Measurements from ENCODE around the gene ADGRL3.

Gene ADGRL3

DNA sequence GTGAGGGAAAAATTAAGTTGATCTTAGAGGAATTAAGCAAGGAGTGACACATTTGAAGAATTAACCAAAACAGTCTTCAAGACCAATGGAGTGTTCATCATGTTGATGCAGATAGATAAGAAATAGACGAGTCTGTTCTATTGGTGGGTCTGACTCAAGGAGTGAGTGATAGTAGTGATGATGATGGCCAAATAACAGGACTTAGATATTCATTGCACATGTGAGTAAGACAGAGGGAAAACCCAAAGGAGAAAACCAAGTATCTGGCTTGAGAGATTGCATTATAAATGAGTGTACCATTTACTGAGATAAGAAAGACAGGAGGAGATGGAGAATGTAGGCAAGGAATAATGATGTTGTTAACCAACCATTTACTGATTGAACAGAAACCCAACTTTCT lies 321.3 kb downstream of the ADGRL3 start (continued):
- TF ChIP-seq, protein P1, sequence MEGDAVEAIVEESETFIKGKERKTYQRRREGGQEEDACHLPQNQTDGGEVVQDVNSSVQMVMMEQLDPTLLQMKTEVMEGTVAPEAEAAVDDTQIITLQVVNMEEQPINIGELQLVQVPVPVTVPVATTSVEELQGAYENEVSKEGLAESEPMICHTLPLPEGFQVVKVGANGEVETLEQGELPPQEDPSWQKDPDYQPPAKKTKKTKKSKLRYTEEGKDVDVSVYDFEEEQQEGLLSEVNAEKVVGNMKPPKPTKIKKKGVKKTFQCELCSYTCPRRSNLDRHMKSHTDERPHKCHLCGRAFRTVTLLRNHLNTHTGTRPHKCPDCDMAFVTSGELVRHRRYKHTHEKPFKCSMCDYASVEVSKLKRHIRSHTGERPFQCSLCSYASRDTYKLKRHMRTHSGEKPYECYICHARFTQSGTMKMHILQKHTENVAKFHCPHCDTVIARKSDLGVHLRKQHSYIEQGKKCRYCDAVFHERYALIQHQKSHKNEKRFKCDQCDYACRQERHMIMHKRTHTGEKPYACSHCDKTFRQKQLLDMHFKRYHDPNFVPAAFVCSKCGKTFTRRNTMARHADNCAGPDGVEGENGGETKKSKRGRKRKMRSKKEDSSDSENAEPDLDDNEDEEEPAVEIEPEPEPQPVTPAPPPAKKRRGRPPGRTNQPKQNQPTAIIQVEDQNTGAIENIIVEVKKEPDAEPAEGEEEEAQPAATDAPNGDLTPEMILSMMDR (tag by site-specific recombination; IDR thresholded peaks at IDR 0.05): no peak
- TF ChIP-seq ZNF404 (tag by site-specific recombination; IDR thresholded peaks at IDR 0.05): no peak

- TF ChIP-seq ZNF146 (tag by site-specific recombination; IDR thresholded peaks at IDR 0.05): no peak
- TF ChIP-seq ZBTB1 (tag by site-specific recombination; IDR thresholded peaks at IDR 0.05): no peak
- TF ChIP-seq ZNF2 (tag by site-specific recombination; IDR thresholded peaks at IDR 0.05): no peak
- no peak for TF ChIP-seq ZNF266 (tag by site-specific recombination; IDR thresholded peaks at IDR 0.05; ENCODE audit: low read depth)
- Histone ChIP-seq H3K4me1 (ENCODE audit: control insufficient read depth, insufficient read depth, low read length) (peaks cover 4% of the 10 kb centered on the region; the same call in 1 of the 2 replicates), H3K4me3 (ENCODE audit: low read depth, low read length) (no peak overlapping the region), H3K36me3 (ENCODE audit: control insufficient read depth in 2 of 2, insufficient read depth in 1 of 2, low read length in 2 of 2) (no peaks in the 10 kb centered on the region), H3K9me3 (ENCODE audit: control insufficient read depth, insufficient read depth, low read depth, low read length) (no peaks in the 10 kb centered on the region), H3K27ac (ENCODE audit: extremely low read depth, low read depth, low read length) (no peak overlapping the region)
- ChIA-PET CTCF (interaction anchor here (0.6 to 0.7 kb wide), 2 partner anchors 308 to 1047 kb away, joined by 3 to 5 read pairs; no protein-coding TSS in a partner anchor), POLR2A (no interaction called here)
Observed at GRCh38 chr4:61522312-61522711, 322.2 kb downstream of the ADGRL3 start.

DNA sequence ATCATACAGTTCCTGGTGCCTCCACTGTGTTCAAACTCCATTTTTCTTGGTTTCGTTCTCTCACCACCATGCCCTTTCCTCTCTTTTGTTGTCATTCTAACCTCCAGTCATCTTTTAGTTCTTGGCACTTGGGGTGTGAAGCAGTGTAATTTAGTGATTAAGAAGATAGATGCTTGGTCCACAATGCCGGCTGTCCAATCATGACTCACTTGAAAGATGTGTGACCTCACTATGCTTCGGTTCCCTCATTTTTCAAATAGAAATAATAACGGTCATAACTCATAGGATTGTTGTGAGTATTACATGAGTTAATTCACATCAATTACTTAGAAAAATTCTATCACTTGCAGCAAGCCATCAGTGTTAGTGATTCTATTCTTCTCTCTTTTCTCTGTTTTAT lies 327.8 kb downstream of the ADGRL3 start:
- Histone ChIP-seq H3K27ac (ENCODE audit: extremely low read depth, low read depth, low read length) (no peak overlapping the region), H3K36me3 (ENCODE audit: control insufficient read depth in 2 of 2, insufficient read depth in 1 of 2, low read length in 2 of 2) (no peaks in the 10 kb centered on the region), H3K4me3 (ENCODE audit: low read depth, low read length) (no peak overlapping the region), H3K4me1 (ENCODE audit: control insufficient read depth, insufficient read depth, low read length) (no peaks in the 10 kb centered on the region), H3K9me3 (ENCODE audit: control insufficient read depth, insufficient read depth, low read depth, low read length) (no peaks in the 10 kb centered on the region)
- POLR2A ChIA-PET: no interaction called here
- CTCF ChIA-PET: no interaction called here
- no peak for TF ChIP-seq ZNF146 (tag by site-specific recombination; IDR thresholded peaks at IDR 0.05)
- TF ChIP-seq, protein P2, sequence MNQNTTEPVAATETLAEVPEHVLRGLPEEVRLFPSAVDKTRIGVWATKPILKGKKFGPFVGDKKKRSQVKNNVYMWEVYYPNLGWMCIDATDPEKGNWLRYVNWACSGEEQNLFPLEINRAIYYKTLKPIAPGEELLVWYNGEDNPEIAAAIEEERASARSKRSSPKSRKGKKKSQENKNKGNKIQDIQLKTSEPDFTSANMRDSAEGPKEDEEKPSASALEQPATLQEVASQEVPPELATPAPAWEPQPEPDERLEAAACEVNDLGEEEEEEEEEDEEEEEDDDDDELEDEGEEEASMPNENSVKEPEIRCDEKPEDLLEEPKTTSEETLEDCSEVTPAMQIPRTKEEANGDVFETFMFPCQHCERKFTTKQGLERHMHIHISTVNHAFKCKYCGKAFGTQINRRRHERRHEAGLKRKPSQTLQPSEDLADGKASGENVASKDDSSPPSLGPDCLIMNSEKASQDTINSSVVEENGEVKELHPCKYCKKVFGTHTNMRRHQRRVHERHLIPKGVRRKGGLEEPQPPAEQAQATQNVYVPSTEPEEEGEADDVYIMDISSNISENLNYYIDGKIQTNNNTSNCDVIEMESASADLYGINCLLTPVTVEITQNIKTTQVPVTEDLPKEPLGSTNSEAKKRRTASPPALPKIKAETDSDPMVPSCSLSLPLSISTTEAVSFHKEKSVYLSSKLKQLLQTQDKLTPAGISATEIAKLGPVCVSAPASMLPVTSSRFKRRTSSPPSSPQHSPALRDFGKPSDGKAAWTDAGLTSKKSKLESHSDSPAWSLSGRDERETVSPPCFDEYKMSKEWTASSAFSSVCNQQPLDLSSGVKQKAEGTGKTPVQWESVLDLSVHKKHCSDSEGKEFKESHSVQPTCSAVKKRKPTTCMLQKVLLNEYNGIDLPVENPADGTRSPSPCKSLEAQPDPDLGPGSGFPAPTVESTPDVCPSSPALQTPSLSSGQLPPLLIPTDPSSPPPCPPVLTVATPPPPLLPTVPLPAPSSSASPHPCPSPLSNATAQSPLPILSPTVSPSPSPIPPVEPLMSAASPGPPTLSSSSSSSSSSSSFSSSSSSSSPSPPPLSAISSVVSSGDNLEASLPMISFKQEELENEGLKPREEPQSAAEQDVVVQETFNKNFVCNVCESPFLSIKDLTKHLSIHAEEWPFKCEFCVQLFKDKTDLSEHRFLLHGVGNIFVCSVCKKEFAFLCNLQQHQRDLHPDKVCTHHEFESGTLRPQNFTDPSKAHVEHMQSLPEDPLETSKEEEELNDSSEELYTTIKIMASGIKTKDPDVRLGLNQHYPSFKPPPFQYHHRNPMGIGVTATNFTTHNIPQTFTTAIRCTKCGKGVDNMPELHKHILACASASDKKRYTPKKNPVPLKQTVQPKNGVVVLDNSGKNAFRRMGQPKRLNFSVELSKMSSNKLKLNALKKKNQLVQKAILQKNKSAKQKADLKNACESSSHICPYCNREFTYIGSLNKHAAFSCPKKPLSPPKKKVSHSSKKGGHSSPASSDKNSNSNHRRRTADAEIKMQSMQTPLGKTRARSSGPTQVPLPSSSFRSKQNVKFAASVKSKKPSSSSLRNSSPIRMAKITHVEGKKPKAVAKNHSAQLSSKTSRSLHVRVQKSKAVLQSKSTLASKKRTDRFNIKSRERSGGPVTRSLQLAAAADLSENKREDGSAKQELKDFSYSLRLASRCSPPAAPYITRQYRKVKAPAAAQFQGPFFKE (tag by site-specific recombination; IDR thresholded peaks at IDR 0.05; ENCODE audit: borderline replicate concordance): no peak
- TF ChIP-seq, protein P3, sequence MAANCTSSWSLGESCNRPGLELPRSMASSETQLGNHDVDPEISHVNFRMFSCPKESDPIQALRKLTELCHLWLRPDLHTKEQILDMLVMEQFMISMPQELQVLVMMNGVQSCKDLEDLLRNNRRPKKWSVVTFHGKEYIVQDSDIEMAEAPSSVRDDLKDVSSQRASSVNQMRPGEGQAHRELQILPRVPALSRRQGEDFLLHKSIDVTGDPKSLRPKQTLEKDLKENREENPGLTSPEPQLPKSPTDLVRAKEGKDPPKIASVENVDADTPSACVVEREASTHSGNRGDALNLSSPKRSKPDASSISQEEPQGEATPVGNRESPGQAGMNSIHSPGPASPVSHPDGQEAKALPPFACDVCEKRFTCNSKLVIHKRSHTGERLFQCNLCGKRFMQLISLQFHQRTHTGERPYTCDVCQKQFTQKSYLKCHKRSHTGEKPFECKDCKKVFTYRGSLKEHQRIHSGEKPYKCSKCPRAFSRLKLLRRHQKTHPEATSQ (tag by site-specific recombination; IDR thresholded peaks at IDR 0.05): no peak

GRCh38 chr4:61528595-61528994 lies 328.5 kb downstream of the ADGRL3 start:
- no peak for TF ChIP-seq GLI2 (tag by site-specific recombination; IDR thresholded peaks at IDR 0.05; ENCODE audit: borderline replicate concordance, low read depth)
- CTCF ChIA-PET: interaction anchor here (0.9 kb wide), 1 partner anchor 12 kb away, joined by 3 read pairs; no protein-coding TSS in a partner anchor
- Histone ChIP-seq H3K4me3 (ENCODE audit: low read depth, low read length) (no peak overlapping the region), H3K36me3 (ENCODE audit: control insufficient read depth in 2 of 2, insufficient read depth in 1 of 2, low read length in 2 of 2) (no peaks in the 10 kb centered on the region), H3K4me1 (ENCODE audit: control insufficient read depth, insufficient read depth, low read length) (no peaks in the 10 kb centered on the region), H3K9me3 (ENCODE audit: control insufficient read depth, insufficient read depth, low read depth, low read length) (no peaks in the 10 kb centered on the region), H3K27ac (ENCODE audit: extremely low read depth, low read depth, low read length) (no peak overlapping the region)
- POLR2A ChIA-PET: no interaction called here

All from HEK293 (cell line).